ENCODE data around the gene TSPAN2.

GRCh38 chr1:115073298-115074087 is 15.8 kb downstream of the TSPAN2 start:
- TF ChIP-seq POLR2A (IDR thresholded peaks at IDR 0.05): no peak
- TF ChIP-seq CTCF (IDR thresholded peaks at IDR 0.05): no peak

Data from Peyer's patch (tissue), 4 donors.